ENCODE measurements around the gene BRCA2.

BRCA2 gene

DNA sequence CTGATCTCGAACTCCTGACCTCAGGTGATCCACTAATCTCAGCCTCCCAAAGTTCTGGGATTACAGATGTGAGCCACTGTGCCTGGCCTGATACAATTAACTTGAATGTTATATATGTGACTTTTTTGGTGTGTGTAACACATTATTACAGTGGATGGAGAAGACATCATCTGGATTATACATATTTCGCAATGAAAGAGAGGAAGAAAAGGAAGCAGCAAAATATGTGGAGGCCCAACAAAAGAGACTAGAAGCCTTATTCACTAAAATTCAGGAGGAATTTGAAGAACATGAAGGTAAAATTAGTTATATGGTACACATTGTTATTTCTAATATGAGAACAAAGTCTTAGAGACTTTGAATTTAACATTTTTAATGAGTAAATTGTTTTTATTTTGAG lies 55.5 kb downstream of the BRCA2 start:
- WGBS, 2 donors (ENCODE audit: extremely low coverage in 2 of 2, insufficient read length in 2 of 2, insufficient replicate concordance in 1 of 2) = no CpG with 5 or more reads among the region's 2 CpGs
- no peak overlapping the region for H3K27ac ChIP-seq (replicated peaks; ENCODE audit: low read length)
- no peak overlapping the region for H2BK15ac ChIP-seq (ENCODE audit: low read length)
- H4K91ac ChIP-seq (ENCODE audit: low read depth, low read length, poor library complexity) = no peak overlapping the region
- no peak overlapping the region for H4K8ac ChIP-seq (ENCODE audit: low read depth, low read length)
- no peak for DNase-seq (ENCODE audit: low spot score)
- no peak overlapping the region for H3K4me2 ChIP-seq (ENCODE audit: insufficient read depth, low read length, poor library complexity, severe bottlenecking)
- H2AK5ac ChIP-seq (ENCODE audit: low read depth, low read length) = no peak overlapping the region
- no peaks in the 10 kb centered on the region for H3K27me3 ChIP-seq (ENCODE audit: control insufficient read depth in 3 of 3, insufficient read depth in 3 of 3, low read depth in 1 of 3, low read length in 3 of 3)
- no peak overlapping the region for H2BK5ac ChIP-seq (ENCODE audit: low read length)
- no peak overlapping the region for H2BK12ac ChIP-seq (ENCODE audit: low read length)
- H3K18ac ChIP-seq (ENCODE audit: low read length) = no peak overlapping the region
- no peaks in the 10 kb centered on the region for H3K4me1 ChIP-seq (ENCODE audit: control insufficient read depth in 2 of 2, insufficient read depth in 1 of 2, low read depth in 1 of 2, low read length in 2 of 2)
- H3K79me1 ChIP-seq (ENCODE audit: low read depth, low read length) = no peaks in the 10 kb centered on the region
- H3K4ac ChIP-seq (ENCODE audit: low read length) = no peak overlapping the region
- H3K4me3 ChIP-seq (ENCODE audit: low read length in 2 of 2) = no peak overlapping the region
- H3K9ac ChIP-seq (ENCODE audit: low read depth, low read length, poor library complexity) = no peak overlapping the region
- peaks cover 15 to 81% of the 10 kb centered on the region in 2 donors for H3K36me3 ChIP-seq (replicated peaks in 1 of 2; ENCODE audit: control insufficient read depth in 2 of 2, insufficient read depth in 2 of 2, low read length in 2 of 2)
- no peak overlapping the region for H2AFZ ChIP-seq (ENCODE audit: low read length)
- no peak overlapping the region for H3K14ac ChIP-seq (ENCODE audit: low read length)
- no peak overlapping the region for H2BK120ac ChIP-seq (ENCODE audit: low read depth, low read length)
- no peak overlapping the region for H3K23ac ChIP-seq (ENCODE audit: low read depth, low read length, poor library complexity)
- H3K9me3 ChIP-seq (replicated peaks in 1 of 2; ENCODE audit: control insufficient read depth in 2 of 2, insufficient read depth in 1 of 2, low read depth in 1 of 2, low read length in 2 of 2) = peaks cover 5 to 8% of the 10 kb centered on the region in 2 donors

DNA sequence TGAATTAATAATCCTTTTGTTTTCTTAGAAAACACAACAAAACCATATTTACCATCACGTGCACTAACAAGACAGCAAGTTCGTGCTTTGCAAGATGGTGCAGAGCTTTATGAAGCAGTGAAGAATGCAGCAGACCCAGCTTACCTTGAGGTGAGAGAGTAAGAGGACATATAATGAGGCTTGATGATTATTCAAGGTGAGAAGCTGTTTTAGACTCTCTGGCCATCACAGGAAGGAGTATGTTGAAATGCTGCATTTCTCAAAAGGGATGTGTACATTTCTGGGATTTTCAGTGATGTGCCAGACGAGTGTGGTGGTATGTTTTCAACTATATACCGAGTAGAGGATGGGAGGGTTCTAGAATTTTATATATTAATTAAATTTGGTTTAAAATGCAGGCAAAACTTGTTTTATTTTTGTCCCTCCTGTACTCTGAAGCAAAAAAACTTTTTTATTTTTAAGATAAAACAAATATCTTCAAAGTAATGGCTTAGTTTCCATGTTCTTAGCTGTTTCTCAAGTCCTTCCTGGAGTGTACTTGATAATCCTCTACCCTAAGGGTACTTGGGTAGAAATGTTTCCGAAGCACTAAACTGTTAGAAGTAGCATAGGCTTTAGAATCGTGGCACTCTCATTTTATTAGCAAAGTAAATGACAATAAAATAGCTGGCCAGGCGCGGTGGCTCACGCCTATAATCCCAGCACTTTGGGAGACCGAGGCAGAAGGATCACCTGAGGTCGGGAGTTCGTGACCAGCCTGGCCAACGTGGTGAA lies 61.5 kb downstream of the BRCA2 start:
- Histone ChIP-seq H3K27me3 (ENCODE audit: control insufficient read depth in 3 of 3, insufficient read depth in 3 of 3, low read depth in 1 of 3, low read length in 3 of 3) (no peaks in the 10 kb centered on the region), H3K4ac (ENCODE audit: low read length) (no peak overlapping the region), H3K27ac (replicated peaks; ENCODE audit: low read length) (no peak overlapping the region), H3K79me1 (ENCODE audit: low read depth, low read length) (no peaks in the 10 kb centered on the region), H3K18ac (ENCODE audit: low read length) (no peak overlapping the region), H3K14ac (ENCODE audit: low read length) (no peak overlapping the region), H2AK5ac (ENCODE audit: low read depth, low read length) (no peak overlapping the region), H3K36me3 (replicated peaks in 1 of 2; ENCODE audit: control insufficient read depth in 2 of 2, insufficient read depth in 2 of 2, low read length in 2 of 2) (peaks cover 18 to 96% of the 10 kb centered on the region in 2 donors), H3K4me2 (ENCODE audit: insufficient read depth, low read length, poor library complexity, severe bottlenecking) (no peak overlapping the region), H2BK12ac (ENCODE audit: low read length) (no peak overlapping the region), H2BK5ac (ENCODE audit: low read length) (no peak overlapping the region), H4K8ac (ENCODE audit: low read depth, low read length) (no peak overlapping the region), H3K23ac (ENCODE audit: low read depth, low read length, poor library complexity) (no peak overlapping the region), H3K9ac (ENCODE audit: low read depth, low read length, poor library complexity) (no peak overlapping the region), H3K4me3 (ENCODE audit: low read length in 2 of 2) (no peak overlapping the region), H2AFZ (ENCODE audit: low read length) (no peak overlapping the region), H2BK120ac (ENCODE audit: low read depth, low read length) (no peak overlapping the region), H3K4me1 (ENCODE audit: control insufficient read depth in 2 of 2, insufficient read depth in 1 of 2, low read depth in 1 of 2, low read length in 2 of 2) (no peaks in the 10 kb centered on the region), H4K91ac (ENCODE audit: low read depth, low read length, poor library complexity) (no peak overlapping the region), H3K9me3 (replicated peaks in 1 of 2; ENCODE audit: control insufficient read depth in 2 of 2, insufficient read depth in 1 of 2, low read depth in 1 of 2, low read length in 2 of 2) (peaks cover 5 to 8% of the 10 kb centered on the region in 2 donors), H2BK15ac (ENCODE audit: low read length) (no peak overlapping the region)
- no CpG with 5 or more reads among the region's 13 CpGs for WGBS, 2 donors (ENCODE audit: extremely low coverage in 2 of 2, insufficient read length in 2 of 2, insufficient replicate concordance in 1 of 2)
- no peak for DNase-seq (ENCODE audit: low spot score)

DNA sequence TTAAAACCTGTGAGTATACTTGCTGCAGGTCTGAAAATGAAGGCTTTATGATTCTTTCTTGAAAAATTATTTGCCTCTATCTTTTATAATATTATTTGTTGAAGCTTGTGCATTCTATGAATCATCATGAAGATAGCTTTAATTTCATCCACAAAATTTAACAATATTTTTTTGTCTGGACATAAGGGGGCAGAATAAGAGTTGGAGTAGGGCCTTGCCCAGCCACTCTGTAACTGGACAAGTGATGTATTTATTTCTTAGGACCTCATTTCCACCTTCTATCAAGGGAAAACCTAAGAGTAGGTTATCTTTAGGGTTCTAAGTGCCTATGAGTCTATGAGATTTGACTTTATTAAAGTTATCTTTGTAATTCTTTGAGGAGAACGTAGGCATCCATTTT lies 62.7 kb downstream of the BRCA2 start:
- Histone ChIP-seq H2AK5ac (ENCODE audit: low read depth, low read length) (no peak overlapping the region), H2BK15ac (ENCODE audit: low read length) (no peak overlapping the region), H3K4me3 (ENCODE audit: low read length in 2 of 2) (no peak overlapping the region), H3K4me1 (ENCODE audit: control insufficient read depth in 2 of 2, insufficient read depth in 1 of 2, low read depth in 1 of 2, low read length in 2 of 2) (no peaks in the 10 kb centered on the region), H2BK5ac (ENCODE audit: low read length) (no peak overlapping the region), H3K18ac (ENCODE audit: low read length) (no peak overlapping the region), H3K9ac (ENCODE audit: low read depth, low read length, poor library complexity) (no peak overlapping the region), H2BK12ac (ENCODE audit: low read length) (no peak overlapping the region), H4K91ac (ENCODE audit: low read depth, low read length, poor library complexity) (no peak overlapping the region), H2AFZ (ENCODE audit: low read length) (no peak overlapping the region), H3K14ac (ENCODE audit: low read length) (no peak overlapping the region), H3K79me1 (ENCODE audit: low read depth, low read length) (no peaks in the 10 kb centered on the region), H2BK120ac (ENCODE audit: low read depth, low read length) (no peak overlapping the region), H3K4me2 (ENCODE audit: insufficient read depth, low read length, poor library complexity, severe bottlenecking) (no peak overlapping the region), H3K4ac (ENCODE audit: low read length) (no peak overlapping the region), H3K27ac (replicated peaks; ENCODE audit: low read length) (no peak overlapping the region), H3K23ac (ENCODE audit: low read depth, low read length, poor library complexity) (no peak overlapping the region), H3K9me3 (replicated peaks in 1 of 2; ENCODE audit: control insufficient read depth in 2 of 2, insufficient read depth in 1 of 2, low read depth in 1 of 2, low read length in 2 of 2) (peaks cover 5 to 8% of the 10 kb centered on the region in 2 donors), H3K27me3 (ENCODE audit: control insufficient read depth in 3 of 3, insufficient read depth in 3 of 3, low read depth in 1 of 3, low read length in 3 of 3) (no peaks in the 10 kb centered on the region), H3K36me3 (replicated peaks in 1 of 2; ENCODE audit: control insufficient read depth in 2 of 2, insufficient read depth in 2 of 2, low read length in 2 of 2) (peaks cover 20 to 96% of the 10 kb centered on the region in 2 donors), H4K8ac (ENCODE audit: low read depth, low read length) (no peak overlapping the region)
- no peak for DNase-seq (ENCODE audit: low spot score)
- no CpG with 5 or more reads among the region's 1 CpG for whole genome bisulfite sequencing, 2 donors (ENCODE audit: extremely low coverage in 2 of 2, insufficient read length in 2 of 2, insufficient replicate concordance in 1 of 2)

DNA sequence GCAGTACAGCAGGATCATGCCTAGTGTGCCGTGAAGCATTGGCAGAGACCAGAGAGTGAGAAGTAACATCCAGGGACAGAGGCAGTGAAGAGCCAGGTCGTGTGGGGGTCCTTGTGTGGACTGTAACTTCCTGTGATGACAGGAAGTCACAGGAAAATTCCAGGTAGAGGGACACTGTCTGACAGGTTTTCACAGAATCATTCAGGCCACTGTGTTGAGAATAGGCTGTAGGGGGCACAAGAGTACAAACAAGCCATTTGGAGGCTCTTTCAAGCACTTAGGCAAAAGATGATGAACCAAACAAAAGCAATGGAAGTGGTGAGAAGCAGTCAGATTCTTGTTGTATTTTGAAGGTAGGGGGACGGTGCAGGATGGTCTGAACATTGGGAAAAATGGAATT lies 66.2 kb downstream of the BRCA2 start:
- H3K36me3 ChIP-seq (replicated peaks in 1 of 2; ENCODE audit: control insufficient read depth in 2 of 2, insufficient read depth in 2 of 2, low read length in 2 of 2) = peaks cover 17 to 96% of the 10 kb centered on the region in 2 donors
- peak; percentile 15 for DNase-seq (ENCODE audit: low spot score)

More for the DNA sequence above, 66.2 kb downstream of the BRCA2 start:
- Histone ChIP-seq H3K4me2 (ENCODE audit: insufficient read depth, low read length, poor library complexity, severe bottlenecking) (no peak overlapping the region), H2BK5ac (ENCODE audit: low read length) (no peak overlapping the region), H2AK5ac (ENCODE audit: low read depth, low read length) (no peak overlapping the region), H3K9me3 (replicated peaks in 1 of 2; ENCODE audit: control insufficient read depth in 2 of 2, insufficient read depth in 1 of 2, low read depth in 1 of 2, low read length in 2 of 2) (no peaks in the 10 kb centered on the region), H3K27me3 (ENCODE audit: control insufficient read depth in 3 of 3, insufficient read depth in 3 of 3, low read depth in 1 of 3, low read length in 3 of 3) (no peaks in the 10 kb centered on the region), H4K8ac (ENCODE audit: low read depth, low read length) (no peak overlapping the region), H2BK12ac (ENCODE audit: low read length) (no peak overlapping the region), H2AFZ (ENCODE audit: low read length) (peak overlapping the region; percentile 8), H3K18ac (ENCODE audit: low read length) (no peak overlapping the region), H4K91ac (ENCODE audit: low read depth, low read length, poor library complexity) (no peak overlapping the region), H3K23ac (ENCODE audit: low read depth, low read length, poor library complexity) (no peak overlapping the region), H3K14ac (ENCODE audit: low read length) (no peak overlapping the region), H3K4ac (ENCODE audit: low read length) (no peak overlapping the region), H2BK15ac (ENCODE audit: low read length) (no peak overlapping the region), H3K27ac (replicated peaks; ENCODE audit: low read length) (peak overlapping the region; percentile 16), H2BK120ac (ENCODE audit: low read depth, low read length) (no peak overlapping the region), H3K9ac (ENCODE audit: low read depth, low read length, poor library complexity) (no peak overlapping the region), H3K79me1 (ENCODE audit: low read depth, low read length) (no peaks in the 10 kb centered on the region), H3K4me3 (ENCODE audit: low read length in 2 of 2) (peak overlapping the region in 1 of 2 donors; percentile 2), H3K4me1 (ENCODE audit: control insufficient read depth in 2 of 2, insufficient read depth in 1 of 2, low read depth in 1 of 2, low read length in 2 of 2) (no peaks in the 10 kb centered on the region)
- WGBS, 2 donors (ENCODE audit: extremely low coverage in 2 of 2, insufficient read length in 2 of 2, insufficient replicate concordance in 1 of 2) = no CpG with 5 or more reads among the region's 3 CpGs

Data from neuronal stem cell (in vitro differentiated cells).